ENCODE data around the gene BEST2. TPM values are rescaled to one million over a fixed set of nuclear protein-coding genes. Genes with fewer than 3 reads are reported as not detected.

BEST2 gene
- total and polyA plus RNA-seq, 5 experiments from 2014 or later: not detected

DNA sequence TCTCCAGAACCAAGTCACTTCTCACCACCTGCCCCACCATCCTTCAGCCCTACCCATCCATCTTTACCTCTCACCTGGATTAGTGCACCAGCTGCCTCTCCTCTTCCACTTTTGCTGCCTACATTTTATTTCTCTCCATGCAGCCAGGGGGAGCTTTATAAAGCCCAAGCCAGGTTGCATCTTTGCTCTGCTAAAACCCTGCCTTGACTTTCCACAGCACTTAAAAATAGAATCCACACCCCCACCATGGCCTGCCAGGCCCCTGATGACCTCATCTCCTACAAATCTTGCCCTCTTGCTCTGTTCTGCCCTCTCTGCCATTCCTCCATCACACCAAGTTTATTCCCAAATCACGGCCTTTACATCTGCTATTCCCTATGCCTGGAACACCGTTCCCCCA, 22.0 kb downstream of the BEST2 start:
- Mint-ChIP-seq H3K36me3 (peaks cover 0 to 4% (median 0%) of the 10 kb centered on the region in 3 donors), H3K4me3 (peak overlapping the region in 9 of 10 donors; percentile 19 to 85 (median 58)), H3K27me3 (no peaks in the 10 kb centered on the region), H3K4me1 (peaks cover 9 to 23% (median 14%) of the 10 kb centered on the region in 4 donors), H3K27ac (peak overlapping the region in 7 of 10 donors; percentile 19 to 73 (median 53)), H3K9me3 (no peaks in the 10 kb centered on the region)
- DNase-seq (no peak), ATAC-seq (no peak)
- POLR2A ChIA-PET: interaction anchor here (1.5 to 20.9 kb wide), 2 partner anchors 8 to 24 kb away, joined by 5 to 1021 read pairs; partner anchors contain the start of genes JUNB, PRDX2 and THSD8

DNA sequence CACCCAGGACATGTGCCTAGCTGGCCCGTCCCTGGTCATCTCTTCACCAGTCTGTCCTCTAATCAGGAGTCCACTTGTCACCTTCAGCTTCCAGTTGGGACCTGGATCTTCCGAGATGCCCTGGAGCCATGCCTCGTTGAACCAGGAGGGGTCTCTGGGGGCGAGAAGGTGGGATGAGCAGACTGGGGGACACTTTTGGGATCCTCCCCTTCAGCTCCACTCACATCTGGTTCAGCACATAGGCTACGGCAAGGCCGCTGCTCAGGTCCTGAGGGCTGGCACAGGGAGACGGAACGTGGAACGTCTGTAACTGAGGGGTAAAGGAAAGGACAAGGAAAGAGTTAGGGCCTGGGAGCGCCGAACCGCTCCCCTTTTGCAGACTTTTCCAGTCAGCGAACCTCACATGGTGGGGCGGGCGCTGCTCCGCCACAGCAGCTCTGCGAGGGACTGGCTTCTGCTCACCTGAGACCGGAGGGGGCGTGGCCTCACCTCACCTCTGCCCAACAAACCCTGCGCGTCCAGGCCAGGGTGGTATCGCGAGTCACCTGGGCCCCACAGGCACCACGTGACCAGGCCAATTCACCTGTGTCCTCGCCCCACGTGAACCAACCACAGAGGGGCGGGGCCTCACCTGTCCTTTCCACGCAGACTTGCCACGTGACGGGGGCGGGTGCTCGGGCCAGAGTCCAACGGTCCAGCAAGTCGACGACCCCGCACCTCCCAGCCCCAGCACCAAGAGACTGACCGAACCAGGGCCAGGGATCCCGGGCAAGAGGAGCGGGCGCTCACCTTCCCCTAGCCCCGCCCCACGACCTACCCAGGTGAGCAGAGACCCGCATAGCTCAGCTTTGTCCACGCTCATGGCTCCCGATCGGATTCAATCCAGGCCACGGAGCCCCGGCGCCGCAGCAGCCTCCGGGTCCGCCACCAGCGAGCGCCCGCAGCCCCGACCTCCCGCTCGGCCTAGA, 23.3 kb downstream of the BEST2 start, which contains the start of gene HOOK2:
HOOK2 (minus strand) TSS at position 965 of the 968 bp plus-strand sequence; CDS start at position 862, 103 bp downstream.
- no peaks in the 10 kb centered on the region for H3K9me3 Mint-ChIP-seq
- H3K4me3 Mint-ChIP-seq: peak within 1 kb of the TSS; percentile 68 to 89 (median 80)
- H3K36me3 Mint-ChIP-seq: peaks cover 0 to 2% (median 0%) of the 10 kb centered on the region in 3 donors

DNA sequence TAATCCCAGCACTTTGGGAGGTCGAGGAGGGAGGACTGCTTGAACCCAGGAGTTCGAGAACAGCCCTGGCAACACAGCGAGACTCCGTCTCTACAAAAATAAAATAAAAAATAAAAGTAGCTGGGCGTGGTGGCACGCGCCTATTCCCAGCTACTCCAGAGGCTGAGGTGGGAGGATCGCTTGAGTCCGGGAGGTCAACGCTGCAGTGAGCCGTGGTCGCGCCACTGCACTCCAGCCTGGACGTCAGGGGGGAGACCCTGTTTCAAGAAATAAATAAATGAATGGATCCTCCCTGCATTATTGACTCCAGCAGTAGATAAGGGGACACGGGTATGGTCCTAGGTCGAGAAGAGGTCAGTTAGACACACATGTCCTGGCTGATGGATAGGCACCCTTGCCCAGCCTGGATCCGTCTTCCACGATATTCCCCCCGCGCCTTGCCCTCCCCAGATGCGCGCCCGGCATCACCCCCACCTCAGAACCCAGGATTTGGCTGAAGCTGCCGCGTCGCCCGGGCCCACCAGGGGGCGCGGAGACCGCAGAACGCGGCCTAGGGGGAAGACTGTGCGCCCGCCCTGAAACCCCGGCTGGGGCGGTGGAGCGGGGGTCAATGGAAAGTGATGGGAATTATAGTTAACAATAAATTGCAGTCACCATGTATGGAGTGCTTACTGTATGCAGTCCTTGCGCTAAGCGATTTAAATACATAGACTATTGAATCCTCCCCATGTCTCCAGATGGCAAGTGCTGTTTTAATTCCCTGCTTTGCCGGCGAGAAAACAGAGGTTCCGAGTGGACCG, 25.8 kb downstream of the BEST2 start:
- Mint-ChIP-seq H3K4me1 (peaks cover 21 to 49% (median 36%) of the 10 kb centered on the region in 4 donors), H3K4me3 (peak overlapping the region; percentile 79 to 88 (median 84)), H3K27ac (peak overlapping the region; percentile 72 to 97 (median 93)), H3K9me3 (no peaks in the 10 kb centered on the region), H3K27me3 (no peaks in the 10 kb centered on the region), H3K36me3 (peaks cover 0 to 2% (median 0%) of the 10 kb centered on the region in 3 donors)
- POLR2A ChIA-PET: interaction anchor here (0.8 to 20.9 kb wide), 9 partner anchors 11 to 113 kb away, joined by 3 to 1021 read pairs (median 4); partner anchors contain the start of genes DHPS, GCDH, GET3 and JUNB
- DNase-seq: peak; percentile 66 to 90 (median 82)
- peak; percentile 5 to 23 for ATAC-seq

More for the DNA sequence above, 23.3 kb downstream of the BEST2 start, which contains the start of gene HOOK2:
- H3K27me3 Mint-ChIP-seq: no peaks in the 10 kb centered on the region
- POLR2A ChIA-PET: interaction anchor here (0.6 to 20.9 kb wide), 6 partner anchors 8 to 88 kb away, joined by 3 to 1021 read pairs (median 4); partner anchors contain the start of genes JUNB, PRDX2, RNASEH2A and THSD8
- DNase-seq: peak in 7 of 10 donors; percentile 12 to 82 (median 51)
- H3K4me1 Mint-ChIP-seq: peaks cover 13 to 36% (median 25%) of the 10 kb centered on the region in 4 donors
- H3K27ac Mint-ChIP-seq: peak within 1 kb of the TSS in 9 of 10 donors; percentile 63 to 94 (median 88)
- peak; percentile 9 to 23 for ATAC-seq

DNA sequence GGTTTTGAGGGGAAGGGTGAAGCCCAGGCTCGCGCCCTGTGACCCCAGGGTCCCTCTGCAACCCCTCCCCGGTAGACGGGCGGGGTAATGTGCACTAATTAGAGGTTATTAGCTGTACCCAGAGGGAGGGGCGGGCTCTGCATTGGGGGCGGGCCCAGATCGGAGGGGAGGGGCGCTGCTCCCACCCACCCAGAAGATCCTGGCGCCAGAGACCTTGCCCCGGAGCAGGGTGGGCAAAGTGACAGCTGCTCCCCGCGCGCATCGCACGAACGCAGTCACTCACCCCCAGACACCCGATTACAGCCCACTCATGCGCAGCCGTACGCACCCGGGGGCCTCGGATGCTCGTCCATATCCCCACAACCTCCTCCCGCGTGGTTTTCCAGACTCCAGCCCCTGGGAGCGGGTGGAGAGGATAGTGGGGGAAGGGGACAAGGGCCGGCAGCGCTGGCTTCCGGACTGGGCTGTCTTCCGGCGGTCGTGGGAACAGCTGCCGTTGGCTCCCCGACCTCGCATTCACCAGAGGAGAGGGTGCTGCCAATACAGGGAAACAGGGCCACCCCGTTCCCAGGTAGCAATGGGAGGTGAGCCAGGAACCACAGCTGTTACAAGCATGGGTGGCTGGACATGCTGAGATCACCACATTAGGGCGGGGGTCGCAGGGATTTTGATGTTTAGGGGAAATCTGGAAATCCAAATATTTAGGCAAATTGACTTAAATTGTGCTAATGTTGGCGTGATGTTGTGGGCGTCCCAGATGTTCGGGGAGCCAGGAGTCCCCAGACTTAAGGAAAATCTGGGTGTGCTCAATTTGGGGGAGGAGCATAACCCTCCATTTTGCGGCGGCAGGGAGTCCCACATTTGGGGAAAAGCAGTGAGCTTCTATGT, 26.7 kb downstream of the BEST2 start:
- Mint-ChIP-seq H3K4me3 (peak overlapping the region; percentile 79 to 88 (median 84)), H3K36me3 (peaks cover 0 to 2% (median 0%) of the 10 kb centered on the region in 3 donors), H3K4me1 (peaks cover 21 to 51% (median 37%) of the 10 kb centered on the region in 4 donors), H3K9me3 (no peaks in the 10 kb centered on the region), H3K27ac (peak overlapping the region; percentile 72 to 97 (median 93)), H3K27me3 (no peaks in the 10 kb centered on the region)
- ATAC-seq (no peak), DNase-seq (peak in 8 of 10 donors; percentile 24 to 55 (median 40))
- POLR2A ChIA-PET: interaction anchor here (0.8 to 20.9 kb wide), 8 partner anchors 10 to 112 kb away, joined by 3 to 1021 read pairs (median 4); partner anchors contain the start of genes GCDH, GET3, JUNB and PRDX2

DNA sequence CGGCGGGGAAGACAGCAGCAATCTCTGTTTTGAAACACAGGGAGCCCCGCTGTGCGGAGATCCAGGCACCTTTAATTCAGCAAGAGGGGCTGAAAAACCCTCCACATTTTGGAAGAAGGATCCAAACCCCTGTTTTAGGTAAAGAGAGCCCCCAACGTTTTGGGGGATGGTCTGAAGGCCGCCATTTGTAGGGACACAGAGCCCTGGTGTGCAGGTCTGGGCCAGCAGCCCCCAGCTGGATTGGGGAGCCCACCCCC, 27.2 kb downstream of the BEST2 start:
- ATAC-seq: no peak
- H3K4me1 Mint-ChIP-seq: peaks cover 20 to 51% (median 39%) of the 10 kb centered on the region in 4 donors
- no peaks in the 10 kb centered on the region for H3K9me3 Mint-ChIP-seq

DNA sequence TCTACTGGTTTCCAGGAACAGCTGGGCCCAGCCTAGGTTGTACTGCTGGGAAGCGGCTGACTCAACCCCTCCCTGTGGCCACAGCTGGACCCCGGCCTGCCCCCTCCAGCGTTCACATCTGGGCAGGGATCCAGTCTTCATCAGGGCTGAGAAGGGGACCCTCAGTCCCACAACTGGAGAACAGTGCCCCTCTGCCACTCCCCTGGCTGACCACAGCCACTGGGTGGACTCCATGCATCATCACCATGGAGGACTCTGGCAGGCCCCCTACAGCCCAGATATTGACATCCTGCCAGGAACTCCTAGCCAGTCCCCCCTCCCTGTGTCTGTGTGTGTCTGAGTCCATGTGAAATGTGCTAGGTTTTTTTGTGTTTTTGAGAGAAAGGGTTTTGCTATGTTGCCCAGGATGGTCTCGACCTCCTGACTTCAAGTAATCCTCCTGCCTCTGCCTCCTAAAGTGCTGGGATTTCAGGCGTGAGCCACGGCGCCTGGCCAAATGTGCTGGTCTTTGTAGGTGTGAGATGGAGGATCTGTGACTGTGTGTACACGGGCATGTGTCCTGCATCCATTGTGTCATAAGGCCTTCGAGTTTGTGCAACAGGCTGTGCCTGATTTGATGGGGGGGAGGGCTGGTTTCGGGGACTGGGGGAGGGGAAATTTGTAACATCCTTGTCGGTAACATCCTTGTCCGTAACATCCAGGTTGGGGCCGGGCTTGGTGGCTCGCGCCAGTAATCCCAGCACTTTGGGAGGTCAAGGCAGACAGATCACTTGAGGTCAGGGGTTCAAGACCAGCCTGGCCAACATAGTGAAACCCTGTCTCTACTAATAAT, 27.8 kb downstream of the BEST2 start:
- Mint-ChIP-seq H3K9me3 (no peaks in the 10 kb centered on the region), H3K4me1 (peaks cover 20 to 51% (median 38%) of the 10 kb centered on the region in 4 donors), H3K27ac (peak overlapping the region in 9 of 10 donors; percentile 57 to 97 (median 92)), H3K27me3 (no peaks in the 10 kb centered on the region), H3K4me3 (peak overlapping the region; percentile 33 to 86 (median 80)), H3K36me3 (no peaks in the 10 kb centered on the region)
- no peak for ATAC-seq
- no peak for DNase-seq
- POLR2A ChIA-PET: interaction anchor here (1.2 to 20.9 kb wide), 3 partner anchors 9 to 82 kb away, joined by 3 to 1021 read pairs (median 34); partner anchors contain the start of genes JUNB, PRDX2 and THSD8

More for the DNA sequence above, 27.2 kb downstream of the BEST2 start:
- Mint-ChIP-seq H3K4me3 (peak overlapping the region; percentile 79 to 88 (median 84)), H3K36me3 (no peaks in the 10 kb centered on the region), H3K27me3 (no peaks in the 10 kb centered on the region), H3K27ac (peak overlapping the region in 9 of 10 donors; percentile 84 to 97 (median 94))
- no peak for DNase-seq
- POLR2A ChIA-PET: interaction anchor here (1.2 to 20.9 kb wide), 4 partner anchors 10 to 82 kb away, joined by 3 to 1021 read pairs (median 20); partner anchors contain the start of genes JUNB, PRDX2, RNASEH2A and THSD8

DNA sequence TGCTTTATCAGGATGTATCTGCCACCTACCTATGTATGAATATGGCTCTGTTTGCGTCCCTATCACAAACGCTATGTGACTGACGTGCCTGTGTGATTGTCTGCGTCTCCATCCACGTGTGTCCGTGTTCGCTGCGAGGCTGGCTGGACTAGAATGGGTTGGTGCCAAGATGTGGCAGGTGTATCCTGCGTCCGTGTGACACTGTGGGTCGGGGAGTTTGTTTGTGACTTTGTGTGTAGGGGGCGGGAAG, 30.5 kb downstream of the BEST2 start:
- H3K4me1 Mint-ChIP-seq: peaks cover 20 to 52% (median 38%) of the 10 kb centered on the region in 4 donors
- H3K36me3 Mint-ChIP-seq: no peaks in the 10 kb centered on the region
- H3K27me3 Mint-ChIP-seq: no peaks in the 10 kb centered on the region
- peak overlapping the region in 6 of 10 donors; percentile 89 to 100 (median 98) for H3K27ac Mint-ChIP-seq
- H3K9me3 Mint-ChIP-seq: no peaks in the 10 kb centered on the region
- peak overlapping the region; percentile 75 to 98 (median 87) for H3K4me3 Mint-ChIP-seq
- DNase-seq (peak in 2 of 10 donors; percentile 93 to 99), ATAC-seq (peak in 1 of 2 donors; percentile 81)
- POLR2A ChIA-PET: interaction anchor here (1.0 to 20.9 kb wide), 11 partner anchors 9 to 171 kb away, joined by 3 to 1021 read pairs (median 5); partner anchors contain the start of genes CALR, FBXW9, JUNB and PRDX2

DNA sequence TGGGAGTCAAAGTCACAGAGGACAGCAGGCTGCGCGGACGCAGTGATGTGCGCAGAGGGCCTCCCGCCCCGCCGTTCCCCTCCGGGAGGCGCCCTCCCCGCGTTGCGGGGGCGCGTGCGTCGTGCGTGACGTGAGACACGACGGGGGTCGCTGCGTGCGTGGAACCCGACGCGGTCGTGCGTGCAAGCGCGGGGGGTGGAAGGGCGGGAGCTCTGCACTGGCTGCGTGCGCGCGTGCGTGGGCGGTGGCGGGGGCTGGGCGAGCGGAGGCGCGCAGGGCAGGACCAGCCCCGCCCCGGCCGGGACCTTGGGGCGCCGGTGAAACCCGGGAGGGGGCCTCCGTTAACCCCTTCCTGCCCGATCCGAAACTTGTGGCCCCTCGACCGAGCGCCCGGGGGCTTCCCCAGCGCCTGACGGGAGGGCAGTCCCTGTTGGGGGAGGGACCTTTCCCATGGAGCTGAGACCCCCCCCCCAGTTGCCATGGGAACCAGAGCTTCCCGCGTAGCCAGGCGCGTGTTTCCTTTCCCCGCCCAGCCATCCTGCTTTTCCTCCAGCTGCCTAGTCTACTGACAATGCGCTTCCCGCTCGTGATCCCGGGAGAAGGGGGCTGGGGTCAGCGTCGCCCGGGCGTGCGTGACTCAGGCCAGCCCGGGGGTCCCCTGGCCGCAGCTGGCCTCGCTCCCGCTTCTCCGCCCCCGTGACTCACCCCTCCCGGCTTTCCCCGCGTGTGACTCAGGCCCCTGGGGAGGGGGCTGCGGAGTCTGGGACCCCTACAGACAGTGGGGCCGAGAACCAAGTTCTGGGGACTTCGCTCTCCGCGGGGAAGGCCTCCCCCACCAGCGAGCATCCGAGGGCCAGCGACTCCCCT, 31.1 kb downstream of the BEST2 start:
- H3K9me3 Mint-ChIP-seq: no peaks in the 10 kb centered on the region
- DNase-seq: peak in 8 of 10 donors; percentile 92 to 99 (median 98)
- H3K27me3 Mint-ChIP-seq: no peaks in the 10 kb centered on the region
- peak overlapping the region; percentile 75 to 98 (median 87) for H3K4me3 Mint-ChIP-seq
- H3K27ac Mint-ChIP-seq: peak overlapping the region in 6 of 10 donors; percentile 89 to 100 (median 98)
- ATAC-seq: peak; percentile 62 to 70
- H3K4me1 Mint-ChIP-seq: peaks cover 18 to 51% (median 36%) of the 10 kb centered on the region in 4 donors
- POLR2A ChIA-PET: interaction anchor here (0.6 to 20.9 kb wide), 16 partner anchors 10 to 718 kb away, joined by 3 to 1021 read pairs (median 4); partner anchors contain the start of genes CALR, FBXW9, GET3 and JUNB
- no peaks in the 10 kb centered on the region for H3K36me3 Mint-ChIP-seq

DNA sequence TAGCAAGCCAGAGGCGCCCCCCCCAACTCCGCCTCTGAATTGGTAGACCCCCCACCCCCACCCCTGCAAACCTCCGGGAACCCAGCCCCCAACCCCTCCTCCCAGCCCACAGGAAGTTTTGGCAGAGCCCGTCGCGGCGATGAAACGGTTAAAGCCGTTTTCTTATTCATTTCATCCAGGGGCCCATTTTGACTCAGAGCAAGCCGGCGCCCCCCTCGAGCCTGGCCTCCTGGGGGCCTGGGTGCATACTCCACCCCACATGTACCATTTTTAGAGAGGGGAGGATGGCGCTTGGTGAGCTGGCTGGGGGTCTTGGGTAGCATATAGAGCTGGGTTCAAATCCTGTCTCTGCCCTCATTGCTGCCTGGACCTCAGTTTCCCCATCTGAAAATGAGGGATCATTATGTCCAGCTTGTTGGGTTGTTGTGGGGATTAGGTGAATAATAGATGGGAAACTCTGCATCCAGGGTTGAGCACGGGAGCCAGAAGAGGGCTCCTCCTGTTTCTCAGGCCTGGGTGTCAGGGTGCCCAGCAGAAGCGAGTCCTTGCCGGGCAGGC, 31.8 kb downstream of the BEST2 start:
- peaks cover 17 to 54% (median 30%) of the 10 kb centered on the region in 4 donors for H3K4me1 Mint-ChIP-seq
- H3K9me3 Mint-ChIP-seq: no peaks in the 10 kb centered on the region
- peak overlapping the region in 2 of 10 donors; percentile 92 to 99 for H3K27ac Mint-ChIP-seq

More for the DNA sequence above, 31.8 kb downstream of the BEST2 start:
- peak in 4 of 10 donors; percentile 36 to 74 (median 38) for DNase-seq
- peak overlapping the region; percentile 52 to 79 (median 74) for H3K4me3 Mint-ChIP-seq
- no peak for ATAC-seq
- no peaks in the 10 kb centered on the region for H3K36me3 Mint-ChIP-seq
- POLR2A ChIA-PET: interaction anchor here (0.7 to 20.9 kb wide), 11 partner anchors 14 to 173 kb away, joined by 3 to 1021 read pairs (median 4); partner anchors contain the start of genes CALR, GET3, JUNB and PRDX2
- H3K27me3 Mint-ChIP-seq: no peaks in the 10 kb centered on the region

All from naive thymus-derived CD8-positive, alpha-beta T cell (primary cell).